ENCODE results near the gene SEMA3C.

The SEMA3C gene

GRCh38 chr7:80708123-80708522 is 210.7 kb downstream of the SEMA3C start:
- H3K4me3 ChIP-seq (ENCODE audit: severe bottlenecking), result no peak overlapping the region
- H3K27me3 ChIP-seq (ENCODE audit: insufficient read depth, poor library complexity, severe bottlenecking), result no peaks in the 10 kb centered on the region
- H3K36me3 ChIP-seq (ENCODE audit: low read depth), result no peaks in the 10 kb centered on the region
- no peak overlapping the region for H3K27ac ChIP-seq (ENCODE audit: poor library complexity, severe bottlenecking)
- TF ChIP-seq, protein P1, sequence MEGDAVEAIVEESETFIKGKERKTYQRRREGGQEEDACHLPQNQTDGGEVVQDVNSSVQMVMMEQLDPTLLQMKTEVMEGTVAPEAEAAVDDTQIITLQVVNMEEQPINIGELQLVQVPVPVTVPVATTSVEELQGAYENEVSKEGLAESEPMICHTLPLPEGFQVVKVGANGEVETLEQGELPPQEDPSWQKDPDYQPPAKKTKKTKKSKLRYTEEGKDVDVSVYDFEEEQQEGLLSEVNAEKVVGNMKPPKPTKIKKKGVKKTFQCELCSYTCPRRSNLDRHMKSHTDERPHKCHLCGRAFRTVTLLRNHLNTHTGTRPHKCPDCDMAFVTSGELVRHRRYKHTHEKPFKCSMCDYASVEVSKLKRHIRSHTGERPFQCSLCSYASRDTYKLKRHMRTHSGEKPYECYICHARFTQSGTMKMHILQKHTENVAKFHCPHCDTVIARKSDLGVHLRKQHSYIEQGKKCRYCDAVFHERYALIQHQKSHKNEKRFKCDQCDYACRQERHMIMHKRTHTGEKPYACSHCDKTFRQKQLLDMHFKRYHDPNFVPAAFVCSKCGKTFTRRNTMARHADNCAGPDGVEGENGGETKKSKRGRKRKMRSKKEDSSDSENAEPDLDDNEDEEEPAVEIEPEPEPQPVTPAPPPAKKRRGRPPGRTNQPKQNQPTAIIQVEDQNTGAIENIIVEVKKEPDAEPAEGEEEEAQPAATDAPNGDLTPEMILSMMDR (IDR thresholded peaks at IDR 0.05; ENCODE audit: poor library complexity, severe bottlenecking), result no peak
- no peaks in the 10 kb centered on the region for H3K4me1 ChIP-seq (ENCODE audit: insufficient read depth, poor library complexity, severe bottlenecking)
- ATAC-seq (ENCODE audit: low read depth) (no peak), DNase-seq (ENCODE audit: low spot score) (no peak)
- H3K9me3 ChIP-seq (ENCODE audit: severe bottlenecking), result no peaks in the 10 kb centered on the region

- no peak for DNase-seq (ENCODE audit: low spot score)
These were observed 211.5 kb downstream of the SEMA3C start for GRCh38 chr7:80707318-80707717.

GRCh38 chr7:80705130-80705781 is 213.6 kb downstream of the SEMA3C start:
- no peak for ATAC-seq (ENCODE audit: low read depth)
- H3K27me3 ChIP-seq (ENCODE audit: insufficient read depth, poor library complexity, severe bottlenecking), result no peaks in the 10 kb centered on the region
- H3K4me1 ChIP-seq (ENCODE audit: insufficient read depth, poor library complexity, severe bottlenecking), result no peaks in the 10 kb centered on the region
- H3K9me3 ChIP-seq (ENCODE audit: severe bottlenecking), result no peaks in the 10 kb centered on the region
- no peaks in the 10 kb centered on the region for H3K36me3 ChIP-seq (ENCODE audit: low read depth)
- no peak overlapping the region for H3K27ac ChIP-seq (ENCODE audit: poor library complexity, severe bottlenecking)
- TF ChIP-seq, protein P1 (IDR thresholded peaks at IDR 0.05; ENCODE audit: poor library complexity, severe bottlenecking), result no peak
- DNase-seq (ENCODE audit: low spot score), result no peak
- H3K4me3 ChIP-seq (ENCODE audit: severe bottlenecking), result no peak overlapping the region

More at GRCh38 chr7:80707318-80707717, 211.5 kb downstream of the SEMA3C start:
- Histone ChIP-seq H3K27me3 (ENCODE audit: insufficient read depth, poor library complexity, severe bottlenecking) (no peaks in the 10 kb centered on the region), H3K36me3 (ENCODE audit: low read depth) (no peaks in the 10 kb centered on the region), H3K4me1 (ENCODE audit: insufficient read depth, poor library complexity, severe bottlenecking) (no peaks in the 10 kb centered on the region), H3K9me3 (ENCODE audit: severe bottlenecking) (no peaks in the 10 kb centered on the region), H3K4me3 (ENCODE audit: severe bottlenecking) (no peak overlapping the region), H3K27ac (ENCODE audit: poor library complexity, severe bottlenecking) (no peak overlapping the region)
- no peak for ATAC-seq (ENCODE audit: low read depth)
- TF ChIP-seq, protein P1 (IDR thresholded peaks at IDR 0.05; ENCODE audit: poor library complexity, severe bottlenecking), result no peak

GRCh38 chr7:80703272-80703671 is 215.6 kb downstream of the SEMA3C start:
- Histone ChIP-seq H3K4me3 (ENCODE audit: severe bottlenecking) (no peak overlapping the region), H3K27me3 (ENCODE audit: insufficient read depth, poor library complexity, severe bottlenecking) (no peaks in the 10 kb centered on the region), H3K4me1 (ENCODE audit: insufficient read depth, poor library complexity, severe bottlenecking) (no peaks in the 10 kb centered on the region), H3K9me3 (ENCODE audit: severe bottlenecking) (no peaks in the 10 kb centered on the region), H3K36me3 (ENCODE audit: low read depth) (no peaks in the 10 kb centered on the region), H3K27ac (ENCODE audit: poor library complexity, severe bottlenecking) (no peak overlapping the region)
- ATAC-seq (ENCODE audit: low read depth), result no peak
- TF ChIP-seq, protein P1 (IDR thresholded peaks at IDR 0.05; ENCODE audit: poor library complexity, severe bottlenecking), result no peak
- DNase-seq (ENCODE audit: low spot score), result no peak

DNA sequence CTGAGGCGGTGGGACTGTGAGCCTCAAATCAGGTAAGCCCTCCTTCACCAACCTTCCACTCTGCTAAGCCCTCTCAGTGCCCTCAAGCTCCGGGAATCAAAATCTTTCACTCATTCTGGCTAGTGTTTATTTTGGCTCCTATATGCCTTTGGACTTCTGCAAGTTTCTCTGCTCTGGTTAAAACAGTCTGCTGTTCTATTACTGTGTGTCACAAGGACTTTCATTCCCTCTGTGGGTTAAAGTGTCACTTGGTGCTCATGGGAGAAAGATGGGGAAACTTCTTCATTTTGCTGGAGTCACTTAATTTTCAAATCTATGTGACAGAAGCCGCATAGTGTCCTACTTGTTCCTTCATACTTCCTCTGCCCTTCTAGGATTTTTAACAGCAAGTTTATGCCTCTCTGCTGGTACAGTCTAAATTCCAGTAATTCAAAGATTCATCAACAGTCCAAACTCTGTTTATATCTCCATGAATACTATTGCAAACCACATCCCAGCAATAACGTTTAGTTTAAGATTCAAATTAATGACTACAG is 219.1 kb downstream of the SEMA3C start:
- Histone ChIP-seq H3K4me1 (ENCODE audit: insufficient read depth, poor library complexity, severe bottlenecking) (no peaks in the 10 kb centered on the region), H3K4me3 (ENCODE audit: severe bottlenecking) (no peak overlapping the region), H3K9me3 (ENCODE audit: severe bottlenecking) (no peaks in the 10 kb centered on the region), H3K27ac (ENCODE audit: poor library complexity, severe bottlenecking) (no peak overlapping the region), H3K36me3 (ENCODE audit: low read depth) (no peaks in the 10 kb centered on the region), H3K27me3 (ENCODE audit: insufficient read depth, poor library complexity, severe bottlenecking) (no peaks in the 10 kb centered on the region)
- TF ChIP-seq, protein P1 (IDR thresholded peaks at IDR 0.05; ENCODE audit: poor library complexity, severe bottlenecking), result no peak
- DNase-seq (ENCODE audit: low spot score), result no peak
- ATAC-seq (ENCODE audit: low read depth), result no peak
